ENCODE results near the gene DNPEP. TPM values are rescaled to one million over a fixed set of nuclear protein-coding genes. Genes with fewer than 3 reads are reported as not detected.

The DNPEP gene
- total and polyA plus RNA-seq, 2 donors from 2014 or later = 53.3 to 71.0 TPM

DNA sequence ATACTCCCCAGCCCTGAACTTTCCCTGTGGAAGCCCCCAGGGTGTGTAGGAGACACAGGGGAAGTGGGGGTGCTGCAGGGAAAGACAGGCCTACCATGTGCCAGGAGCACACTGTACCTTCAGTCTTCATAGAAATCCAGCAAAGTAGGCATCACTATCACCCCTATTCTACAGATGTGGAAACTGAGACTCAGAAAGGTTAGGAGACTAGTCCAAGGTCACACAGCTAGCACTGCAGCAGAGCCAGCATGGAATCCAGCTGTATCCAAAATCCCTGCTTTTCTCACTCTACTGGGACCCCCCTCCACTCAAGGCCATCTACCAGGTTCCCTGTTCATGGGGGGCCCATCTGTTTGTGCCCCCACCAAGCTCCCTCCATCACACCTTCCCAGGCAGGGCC is 6.8 kb downstream of the DNPEP start:
- Histone ChIP-seq H3K9ac (ENCODE audit: low read length in 3 of 3) (no peak overlapping the region), H3K27ac (ENCODE audit: low read depth in 2 of 2, low read length in 2 of 2) (no peak overlapping the region), H3K27me3 (ENCODE audit: control insufficient read depth, insufficient read depth, low read length) (no peaks in the 10 kb centered on the region), H3K36me3 (ENCODE audit: control insufficient read depth in 2 of 3, insufficient read depth in 3 of 3, low read length in 3 of 3) (peaks cover 13 to 53% (median 38%) of the 10 kb centered on the region in 3 donors), H3K4me1 (ENCODE audit: control insufficient read depth in 2 of 3, insufficient read depth in 2 of 3, low read depth in 1 of 3, low read length in 3 of 3) (peaks cover 0 to 2% (median 0%) of the 10 kb centered on the region in 3 donors), H3K9me3 (ENCODE audit: control insufficient read depth in 2 of 3, insufficient read depth in 1 of 3, low read length in 3 of 3) (no peaks in the 10 kb centered on the region), H3K4me3 (ENCODE audit: low read length in 3 of 3) (no peak overlapping the region)
- DNase-seq = no peak
- intact Hi-C loops (cut with DNase I) = no loop called here
- TF ChIP-seq, protein P1, sequence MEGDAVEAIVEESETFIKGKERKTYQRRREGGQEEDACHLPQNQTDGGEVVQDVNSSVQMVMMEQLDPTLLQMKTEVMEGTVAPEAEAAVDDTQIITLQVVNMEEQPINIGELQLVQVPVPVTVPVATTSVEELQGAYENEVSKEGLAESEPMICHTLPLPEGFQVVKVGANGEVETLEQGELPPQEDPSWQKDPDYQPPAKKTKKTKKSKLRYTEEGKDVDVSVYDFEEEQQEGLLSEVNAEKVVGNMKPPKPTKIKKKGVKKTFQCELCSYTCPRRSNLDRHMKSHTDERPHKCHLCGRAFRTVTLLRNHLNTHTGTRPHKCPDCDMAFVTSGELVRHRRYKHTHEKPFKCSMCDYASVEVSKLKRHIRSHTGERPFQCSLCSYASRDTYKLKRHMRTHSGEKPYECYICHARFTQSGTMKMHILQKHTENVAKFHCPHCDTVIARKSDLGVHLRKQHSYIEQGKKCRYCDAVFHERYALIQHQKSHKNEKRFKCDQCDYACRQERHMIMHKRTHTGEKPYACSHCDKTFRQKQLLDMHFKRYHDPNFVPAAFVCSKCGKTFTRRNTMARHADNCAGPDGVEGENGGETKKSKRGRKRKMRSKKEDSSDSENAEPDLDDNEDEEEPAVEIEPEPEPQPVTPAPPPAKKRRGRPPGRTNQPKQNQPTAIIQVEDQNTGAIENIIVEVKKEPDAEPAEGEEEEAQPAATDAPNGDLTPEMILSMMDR (IDR thresholded peaks at IDR 0.05; ENCODE audit: borderline replicate concordance, extremely low read depth, insufficient read depth) = no peak
- FAIRE-seq = no peak

DNA sequence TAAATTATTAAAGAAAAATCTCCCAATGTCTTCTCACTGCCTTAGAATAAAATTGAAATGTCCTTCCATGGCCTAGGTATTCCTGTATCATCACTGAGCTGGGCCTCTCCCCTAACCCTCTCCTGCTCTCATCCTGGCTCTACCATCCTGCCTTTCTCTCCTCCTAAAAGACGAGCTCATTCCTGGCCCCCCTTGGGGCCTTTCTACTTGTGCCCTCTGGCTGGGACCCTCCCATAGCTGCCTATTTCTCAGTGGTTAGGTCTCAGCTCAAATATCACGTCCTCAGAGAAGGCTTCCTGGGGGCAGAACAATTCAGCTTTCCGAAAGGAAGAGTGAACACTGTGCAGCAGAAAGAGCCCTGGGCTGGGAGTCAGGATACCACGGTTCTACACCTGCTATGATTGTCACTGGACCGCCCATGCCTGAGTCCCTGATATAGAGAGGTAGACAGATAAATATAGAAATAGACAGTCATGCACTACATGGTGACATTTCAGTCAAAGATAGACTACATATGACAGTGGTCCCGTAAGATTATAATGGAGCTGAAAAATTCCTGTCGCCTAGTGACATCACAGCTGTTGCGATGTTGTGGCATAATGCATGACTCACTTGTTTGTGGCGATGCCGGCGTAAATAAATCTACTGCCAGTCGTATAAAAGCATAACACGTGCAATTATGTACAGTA is 9.4 kb downstream of the DNPEP start:
- Histone ChIP-seq H3K27ac (ENCODE audit: low read depth in 2 of 2, low read length in 2 of 2) (no peak overlapping the region), H3K4me1 (ENCODE audit: control insufficient read depth in 2 of 3, insufficient read depth in 2 of 3, low read depth in 1 of 3, low read length in 3 of 3) (no peaks in the 10 kb centered on the region), H3K27me3 (ENCODE audit: control insufficient read depth, insufficient read depth, low read length) (no peaks in the 10 kb centered on the region), H3K9me3 (ENCODE audit: control insufficient read depth in 2 of 3, insufficient read depth in 1 of 3, low read length in 3 of 3) (no peaks in the 10 kb centered on the region), H3K36me3 (ENCODE audit: control insufficient read depth in 2 of 3, insufficient read depth in 3 of 3, low read length in 3 of 3) (peaks cover 10 to 42% (median 25%) of the 10 kb centered on the region in 3 donors), H3K4me3 (ENCODE audit: low read length in 3 of 3) (no peak overlapping the region), H3K9ac (ENCODE audit: low read length in 3 of 3) (no peak overlapping the region)
- FAIRE-seq = no peak
- DNase-seq = no peak
- TF ChIP-seq, protein P1 (IDR thresholded peaks at IDR 0.05; ENCODE audit: borderline replicate concordance, extremely low read depth, insufficient read depth) = no peak
- intact Hi-C loops (cut with DNase I) = no loop called here

DNA sequence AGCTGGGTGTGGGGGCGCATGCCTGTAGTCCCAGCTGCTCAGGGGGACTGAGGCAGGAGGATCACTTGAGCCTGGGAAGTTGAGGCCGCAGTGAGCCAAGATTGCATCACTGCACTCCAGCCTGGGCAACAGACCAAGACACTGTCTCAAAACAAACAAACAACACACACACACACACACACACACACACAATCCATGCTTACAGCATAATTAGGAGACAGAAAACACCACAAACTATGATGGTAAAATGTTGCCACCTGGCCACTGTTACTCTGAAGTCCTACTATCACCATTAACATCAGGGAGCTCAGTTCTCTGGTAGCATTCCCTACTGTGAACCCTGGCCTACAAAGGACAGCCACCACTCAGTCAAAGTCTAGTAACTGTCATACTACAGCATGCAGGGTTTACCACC is 18.3 kb downstream of the DNPEP start:
- H3K4me3 ChIP-seq (ENCODE audit: low read length in 3 of 3) = no peak overlapping the region
- H3K4me1 ChIP-seq (ENCODE audit: control insufficient read depth in 2 of 3, insufficient read depth in 2 of 3, low read depth in 1 of 3, low read length in 3 of 3) = peaks cover 0 to 4% (median 0%) of the 10 kb centered on the region in 3 donors
- H3K9me3 ChIP-seq (ENCODE audit: control insufficient read depth in 2 of 3, insufficient read depth in 1 of 3, low read length in 3 of 3) = no peaks in the 10 kb centered on the region
- H3K27ac ChIP-seq (ENCODE audit: low read depth in 2 of 2, low read length in 2 of 2) = no peak overlapping the region
- FAIRE-seq (no peak), DNase-seq (peak in 2 of 5 donors; percentile 56 to 80)
- H3K27me3 ChIP-seq (ENCODE audit: control insufficient read depth, insufficient read depth, low read length) = no peaks in the 10 kb centered on the region
- TF ChIP-seq, protein P1 (IDR thresholded peaks at IDR 0.05; ENCODE audit: borderline replicate concordance, extremely low read depth, insufficient read depth) = no peak
- H3K36me3 ChIP-seq (ENCODE audit: control insufficient read depth in 2 of 3, insufficient read depth in 3 of 3, low read length in 3 of 3) = peaks cover 5 to 8% (median 6%) of the 10 kb centered on the region in 3 donors
- intact Hi-C loops (cut with DNase I) = no loop called here
- H3K9ac ChIP-seq (ENCODE audit: low read length in 3 of 3) = no peak overlapping the region

Data from kidney (tissue), 14 donors.